Esophagus muscularis mucosa (tissue), 3 donors: Measurements from ENCODE around the gene THUMPD3.

Experiments
- POLR2AphosphoS5 ChIP-seq, 2 donors: sonication (generic); formaldehyde crosslinking; IDR thresholded peaks; one replicate each; pipeline ENCODE4 v1.6.1; 2017; ENCODE audit warnings: antibody characterized with exemption in 2 of 2
- TF ChIP-seq, protein P1 (sequence below), 3 experiments: fragments of 200-600 bp in 2 of 3; fragments of 450-650 bp in 1 of 3; sonication (generic) in 2 of 3; IDR thresholded peaks; one replicate each; pipeline ENCODE4 v1.5.1; 2017 to 2019; ENCODE audit warnings: antibody characterized with exemption in 3 of 3, mild to moderate bottlenecking in 2 of 3, moderate library complexity in 1 of 3

DNA sequence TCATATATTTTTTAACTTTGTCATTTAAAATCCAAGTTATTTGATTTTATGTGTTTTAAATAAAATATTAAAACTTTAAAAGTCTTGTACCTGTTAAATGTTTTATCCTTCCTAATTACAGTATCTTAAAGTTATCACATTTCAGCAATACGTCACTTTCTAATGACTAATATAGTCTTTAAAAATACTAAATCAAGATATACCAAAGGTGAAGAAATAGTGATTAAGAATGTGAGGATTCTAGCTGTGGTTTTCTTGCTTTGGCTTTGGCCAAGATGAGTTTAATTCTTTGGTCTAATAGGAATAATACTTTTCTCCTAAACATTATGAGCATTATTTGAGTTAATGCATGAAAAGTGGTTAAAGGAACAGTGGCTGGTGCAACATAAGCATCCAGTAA is 48.4 kb downstream of the THUMPD3 start:
- TF ChIP-seq, protein P1, sequence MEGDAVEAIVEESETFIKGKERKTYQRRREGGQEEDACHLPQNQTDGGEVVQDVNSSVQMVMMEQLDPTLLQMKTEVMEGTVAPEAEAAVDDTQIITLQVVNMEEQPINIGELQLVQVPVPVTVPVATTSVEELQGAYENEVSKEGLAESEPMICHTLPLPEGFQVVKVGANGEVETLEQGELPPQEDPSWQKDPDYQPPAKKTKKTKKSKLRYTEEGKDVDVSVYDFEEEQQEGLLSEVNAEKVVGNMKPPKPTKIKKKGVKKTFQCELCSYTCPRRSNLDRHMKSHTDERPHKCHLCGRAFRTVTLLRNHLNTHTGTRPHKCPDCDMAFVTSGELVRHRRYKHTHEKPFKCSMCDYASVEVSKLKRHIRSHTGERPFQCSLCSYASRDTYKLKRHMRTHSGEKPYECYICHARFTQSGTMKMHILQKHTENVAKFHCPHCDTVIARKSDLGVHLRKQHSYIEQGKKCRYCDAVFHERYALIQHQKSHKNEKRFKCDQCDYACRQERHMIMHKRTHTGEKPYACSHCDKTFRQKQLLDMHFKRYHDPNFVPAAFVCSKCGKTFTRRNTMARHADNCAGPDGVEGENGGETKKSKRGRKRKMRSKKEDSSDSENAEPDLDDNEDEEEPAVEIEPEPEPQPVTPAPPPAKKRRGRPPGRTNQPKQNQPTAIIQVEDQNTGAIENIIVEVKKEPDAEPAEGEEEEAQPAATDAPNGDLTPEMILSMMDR (IDR thresholded peaks at IDR 0.05): no peak
- TF ChIP-seq POLR2AphosphoS5 (IDR thresholded peaks at IDR 0.05): no peak
